MM.1S (cell line): ENCODE measurements around the gene ASPSCR1.
A peak's percentile ranks its signal among the peaks of the same experiment; 100 is the strongest.

ENCODE experiments used
- DNase-seq: peaks from one replicate; pipeline ENCODE4 v3.0.0-alpha.2; 2015
- H2AFZ ChIP-seq: fragments of 300-600 bp; sonication (generic); 2 replicates; pipeline ENCODE4 v1.6.0; 2016; ENCODE audit warnings: antibody characterized with exemption, low read length
- H3F3A ChIP-seq: fragments of 300-600 bp; sonication (generic); 2 replicates; pipeline ENCODE4 v1.6.1; 2016; ENCODE audit warnings: mild to moderate bottlenecking, antibody characterized with exemption, low read length, moderate library complexity, mixed read lengths; ENCODE audit not compliant: insufficient read depth
- H3K27ac ChIP-seq: fragments of 300-600 bp; sonication (generic); 2 replicates; pipeline ENCODE4 v1.5.1; 2016; ENCODE audit warnings: mild to moderate bottlenecking, low read length
- H3K27me3 ChIP-seq: fragments of 300-600 bp; sonication (generic); replicated peaks from 2 replicates; pipeline ENCODE4 v1.6.0; 2016; ENCODE audit warnings: low read length; ENCODE audit not compliant: insufficient read depth
- H3K36me3 ChIP-seq: fragments of 300-600 bp; sonication (generic); replicated peaks from 2 replicates; pipeline ENCODE4 v1.6.1; 2016; ENCODE audit warnings: mild to moderate bottlenecking, low read length, mixed read lengths; ENCODE audit not compliant: insufficient read depth
- H3K4me1 ChIP-seq: fragments of 300-600 bp; sonication (generic); 2 replicates; pipeline ENCODE4 v1.6.1; 2016; ENCODE audit warnings: low read length, mixed read lengths
- H3K4me2 ChIP-seq: fragments of 300-600 bp; sonication (generic); 2 replicates; pipeline ENCODE4 v1.6.0; 2016; ENCODE audit warnings: low read depth, low read length
- H3K4me3 ChIP-seq: fragments of 300-600 bp; sonication (generic); 2 replicates; pipeline ENCODE4 v1.5.1; 2016; ENCODE audit warnings: low read length, mixed read lengths
- H3K79me2 ChIP-seq: fragments of 300-600 bp; sonication (generic); 2 replicates; pipeline ENCODE4 v1.6.1; 2016; ENCODE audit warnings: mixed run types, low read length, mixed read lengths
- H3K9ac ChIP-seq: fragments of 300-600 bp; sonication (generic); 2 replicates; pipeline ENCODE4 v1.6.1; 2016; ENCODE audit warnings: low read length, mixed read lengths
- H3K9me2 ChIP-seq: fragments of 300-600 bp; sonication (generic); replicated peaks from 2 replicates; pipeline ENCODE4 v1.6.1; 2016; ENCODE audit warnings: mild to moderate bottlenecking, low read length, mixed read lengths; ENCODE audit not compliant: insufficient read depth
- H3K9me3 ChIP-seq: fragments of 300-600 bp; sonication (generic); replicated peaks from 2 replicates; pipeline ENCODE4 v1.6.1; 2016; ENCODE audit warnings: mild to moderate bottlenecking, low read length, mixed read lengths; ENCODE audit not compliant: insufficient read depth
- H4K20me1 ChIP-seq: fragments of 300-600 bp; sonication (generic); 2 replicates; pipeline ENCODE4 v1.6.1; 2016; ENCODE audit warnings: mild to moderate bottlenecking, low read length, moderate library complexity, mixed read lengths; ENCODE audit not compliant: insufficient read depth
- EZH2 ChIP-seq: fragments of 300-600 bp; sonication (generic); optimal IDR thresholded peaks from 2 replicates; pipeline ENCODE3; 2017; ENCODE audit warnings: low read depth, mild to moderate bottlenecking, antibody characterized with exemption, low read length, mixed read lengths
- EZH2phosphoT487 ChIP-seq: fragments of 300-600 bp; sonication (generic); IDR thresholded peaks from 2 replicates; pipeline ENCODE4 v1.6.1; 2018; ENCODE audit warnings: antibody characterized with exemption, low read length
- TF ChIP-seq, protein P1 (sequence below): fragments of 300-600 bp; sonication (generic); IDR thresholded peaks from 2 replicates; pipeline ENCODE4 v1.5.1; 2016; ENCODE audit warnings: antibody characterized with exemption, low read length, mixed read lengths

ASPSCR1 gene

GRCh38 chr17:81934098-81934757 is 43.2 kb upstream of the ASPSCR1 start:
- no peaks in the 10 kb centered on the region for H3K9me2 ChIP-seq
- H3K36me3 ChIP-seq = no peaks in the 10 kb centered on the region
- H3K9ac ChIP-seq = no peak overlapping the region
- DNase-seq = no peak
- no peaks in the 10 kb centered on the region for H4K20me1 ChIP-seq
- H3K27ac ChIP-seq = no peak overlapping the region
- no peaks in the 10 kb centered on the region for H3K4me1 ChIP-seq
- peaks cover 11% of the 10 kb centered on the region; the same call in 1 of the 2 replicates for H3K27me3 ChIP-seq
- TF ChIP-seq, protein P1, sequence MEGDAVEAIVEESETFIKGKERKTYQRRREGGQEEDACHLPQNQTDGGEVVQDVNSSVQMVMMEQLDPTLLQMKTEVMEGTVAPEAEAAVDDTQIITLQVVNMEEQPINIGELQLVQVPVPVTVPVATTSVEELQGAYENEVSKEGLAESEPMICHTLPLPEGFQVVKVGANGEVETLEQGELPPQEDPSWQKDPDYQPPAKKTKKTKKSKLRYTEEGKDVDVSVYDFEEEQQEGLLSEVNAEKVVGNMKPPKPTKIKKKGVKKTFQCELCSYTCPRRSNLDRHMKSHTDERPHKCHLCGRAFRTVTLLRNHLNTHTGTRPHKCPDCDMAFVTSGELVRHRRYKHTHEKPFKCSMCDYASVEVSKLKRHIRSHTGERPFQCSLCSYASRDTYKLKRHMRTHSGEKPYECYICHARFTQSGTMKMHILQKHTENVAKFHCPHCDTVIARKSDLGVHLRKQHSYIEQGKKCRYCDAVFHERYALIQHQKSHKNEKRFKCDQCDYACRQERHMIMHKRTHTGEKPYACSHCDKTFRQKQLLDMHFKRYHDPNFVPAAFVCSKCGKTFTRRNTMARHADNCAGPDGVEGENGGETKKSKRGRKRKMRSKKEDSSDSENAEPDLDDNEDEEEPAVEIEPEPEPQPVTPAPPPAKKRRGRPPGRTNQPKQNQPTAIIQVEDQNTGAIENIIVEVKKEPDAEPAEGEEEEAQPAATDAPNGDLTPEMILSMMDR = no peak
- TF ChIP-seq EZH2phosphoT487 (no peak), EZH2 (no peak)
- H2AFZ ChIP-seq = no peak overlapping the region
- no peak overlapping the region for H3K4me3 ChIP-seq
- no peak overlapping the region for H3K4me2 ChIP-seq
- no peaks in the 10 kb centered on the region for H3F3A ChIP-seq
- no peaks in the 10 kb centered on the region for H3K9me3 ChIP-seq
- peaks cover 12% of the 10 kb centered on the region for H3K79me2 ChIP-seq

- Histone ChIP-seq H3K4me1 (no peaks in the 10 kb centered on the region), H3K4me2 (no peak overlapping the region), H3K79me2 (peaks cover 12% of the 10 kb centered on the region)
Measured at GRCh38 chr17:81934850-81935708, 42.4 kb upstream of the ASPSCR1 start.

GRCh38 chr17:81935709-81936084 is 41.7 kb upstream of the ASPSCR1 start:
- H3K4me3 ChIP-seq = no peak overlapping the region
- no peaks in the 10 kb centered on the region for H3F3A ChIP-seq
- no peak overlapping the region for H3K9ac ChIP-seq
- no peak overlapping the region for H2AFZ ChIP-seq
- peaks cover 12% of the 10 kb centered on the region for H3K79me2 ChIP-seq
- DNase-seq = no peak
- no peaks in the 10 kb centered on the region for H3K4me1 ChIP-seq
- H3K9me3 ChIP-seq = no peaks in the 10 kb centered on the region
- no peak for TF ChIP-seq EZH2
- TF ChIP-seq EZH2phosphoT487 = no peak
- TF ChIP-seq, protein P1 = no peak
- H3K4me2 ChIP-seq = peak overlapping the region; percentile 18; the same call in 1 of the 2 replicates
- H4K20me1 ChIP-seq = no peaks in the 10 kb centered on the region
- H3K36me3 ChIP-seq = no peaks in the 10 kb centered on the region
- H3K27ac ChIP-seq = no peak overlapping the region
- H3K9me2 ChIP-seq = no peaks in the 10 kb centered on the region
- peaks cover 25% of the 10 kb centered on the region for H3K27me3 ChIP-seq

More at GRCh38 chr17:81934850-81935708, 42.4 kb upstream of the ASPSCR1 start:
- H3K27ac ChIP-seq = no peak overlapping the region
- no peak overlapping the region for H3K4me3 ChIP-seq
- H3F3A ChIP-seq = no peaks in the 10 kb centered on the region
- H4K20me1 ChIP-seq = no peaks in the 10 kb centered on the region
- H2AFZ ChIP-seq = no peak overlapping the region
- H3K9me3 ChIP-seq = no peaks in the 10 kb centered on the region
- H3K9ac ChIP-seq = no peak overlapping the region
- no peaks in the 10 kb centered on the region for H3K9me2 ChIP-seq
- peaks cover 19% of the 10 kb centered on the region for H3K27me3 ChIP-seq
- H3K36me3 ChIP-seq = no peaks in the 10 kb centered on the region
- DNase-seq = no peak
- TF ChIP-seq EZH2phosphoT487 (no peak), EZH2 (no peak)
- TF ChIP-seq, protein P1 = no peak
